Neural progenitor cell (in vitro differentiated cells): ENCODE measurements around the gene HIBADH. TPM values are rescaled to one million over a fixed set of nuclear protein-coding genes. Genes with fewer than 3 reads are reported as not detected.

ENCODE experiments used
- DNase-seq: peaks from one replicate; pipeline ENCODE4 v3.0.0-alpha.2; 2016; ENCODE audit warnings: low spot score
- H2AFZ ChIP-seq: fragments of 200-600 bp; sonication (generic); replicated peaks from 2 replicates; pipeline ENCODE4 v1.6.1; 2016; ENCODE audit warnings: antibody characterized with exemption
- H3F3A ChIP-seq: fragments of 200-600 bp; sonication (generic); 2 replicates; pipeline ENCODE4 v1.6.1; 2016; ENCODE audit warnings: antibody characterized with exemption, low read depth
- H3K27ac ChIP-seq: fragments of 200-600 bp; sonication (generic); 2 replicates; pipeline ENCODE4 v1.5.1; 2016; ENCODE audit warnings: mild to moderate bottlenecking
- H3K27me3 ChIP-seq: fragments of 200-600 bp; sonication (generic); 2 replicates; pipeline ENCODE4 v1.6.1; 2016; ENCODE audit warnings: mild to moderate bottlenecking, moderate library complexity
- H3K36me3 ChIP-seq: fragments of 200-600 bp; sonication (generic); 2 replicates; pipeline ENCODE4 v1.5.1; 2016
- H3K4me1 ChIP-seq: fragments of 200-600 bp; sonication (generic); 2 replicates; pipeline ENCODE4 v1.6.1; 2016; ENCODE audit warnings: mixed run types
- H3K4me2 ChIP-seq: fragments of 200-600 bp; sonication (generic); 2 replicates; pipeline ENCODE4 v1.6.1; 2016
- H3K4me3 ChIP-seq: fragments of 200-600 bp; sonication (generic); 2 replicates; pipeline ENCODE4 v1.5.1; 2016
- H3K79me2 ChIP-seq: fragments of 200-600 bp; sonication (generic); 2 replicates; pipeline ENCODE4 v1.6.1; 2016; ENCODE audit warnings: low read depth
- H3K9ac ChIP-seq: fragments of 200-600 bp; sonication (generic); 2 replicates; pipeline ENCODE4 v1.6.1; 2016
- H3K9me3 ChIP-seq: fragments of 200-600 bp; sonication (generic); 2 replicates; pipeline ENCODE4 v1.5.1; 2016; ENCODE audit warnings: low read depth
- H4K20me1 ChIP-seq: fragments of 200-600 bp; sonication (generic); 2 replicates; pipeline ENCODE4 v1.6.1; 2016; ENCODE audit warnings: low read depth
- H3K27ac Mint-ChIP-seq: 3 replicates; pipeline ENCODE4 v1.8.0; 2021; ENCODE audit warnings: mixed read lengths
- H3K27me3 Mint-ChIP-seq: 2 replicates; pipeline ENCODE4 v1.8.0; 2022; ENCODE audit warnings: low read depth, mild to moderate bottlenecking, inconsistent platforms, moderate library complexity, mixed read lengths; ENCODE audit not compliant: insufficient read depth
- H3K36me3 Mint-ChIP-seq: 3 replicates; pipeline ENCODE4 v1.8.0; 2021; ENCODE audit warnings: mixed read lengths
- H3K4me1 Mint-ChIP-seq: 3 replicates; pipeline ENCODE4 v1.8.0; 2021; ENCODE audit warnings: mixed read lengths
- H3K4me3 Mint-ChIP-seq: 3 replicates; pipeline ENCODE4 v1.8.0; 2021; ENCODE audit warnings: mild to moderate bottlenecking, moderate library complexity, mixed read lengths
- H3K9me3 Mint-ChIP-seq: 3 replicates; pipeline ENCODE4 v1.8.0; 2020; ENCODE audit warnings: mixed read lengths
- EZH2 ChIP-seq: fragments of 200-600 bp; sonication (generic); IDR thresholded peaks from 2 replicates; pipeline ENCODE4 v1.6.1; 2017; ENCODE audit warnings: antibody characterized with exemption, mild to moderate bottlenecking, moderate library complexity
- EZH2phosphoT487 ChIP-seq: fragments of 200-600 bp; sonication (generic); IDR thresholded peaks from 2 replicates; pipeline ENCODE4 v1.6.1; 2017; ENCODE audit warnings: antibody characterized with exemption
- total RNA-seq: library from RNA; depleted of rRNA; stranded (reverse); fragments of >200 nt; gene quantifications from 2 replicates; pipeline ENCODE4 v1.2.3, GENCODE V29; 2015; ENCODE audit warnings: low replicate concordance
- TF ChIP-seq, protein P1 (sequence below): fragments of 200-600 bp; sonication (generic); IDR thresholded peaks from 2 replicates; pipeline ENCODE4 v1.5.1; 2017; ENCODE audit warnings: antibody characterized with exemption, mild to moderate bottlenecking

Gene HIBADH
- total RNA-seq, 1 donor from 2014 or later, result 88.6 TPM

GRCh38 chr7:27546610-27547009 lies 116.1 kb downstream of the HIBADH start:
- Histone ChIP-seq H3F3A (no peaks in the 10 kb centered on the region), H3K27ac (no peak overlapping the region), H3K4me1 (no peaks in the 10 kb centered on the region), H3K9me3 (no peaks in the 10 kb centered on the region), H3K4me2 (no peak overlapping the region), H4K20me1 (peaks cover 2% of the 10 kb centered on the region), H3K4me3 (no peak overlapping the region), H3K9ac (no peak overlapping the region), H3K36me3 (peaks cover 5% of the 10 kb centered on the region), H2AFZ (no peak overlapping the region), H3K79me2 (no peaks in the 10 kb centered on the region), H3K27me3 (no peaks in the 10 kb centered on the region)
- Mint-ChIP-seq H3K9me3 (peaks cover under 1% of the 10 kb centered on the region), H3K4me3 (no peak overlapping the region), H3K4me1 (no peaks in the 10 kb centered on the region), H3K27me3 (peaks cover 3% of the 10 kb centered on the region), H3K27ac (no peak overlapping the region), H3K36me3 (peaks cover 10% of the 10 kb centered on the region)
- no peak for DNase-seq
- TF ChIP-seq EZH2phosphoT487 (no peak), EZH2 (no peak)
- TF ChIP-seq, protein P1, sequence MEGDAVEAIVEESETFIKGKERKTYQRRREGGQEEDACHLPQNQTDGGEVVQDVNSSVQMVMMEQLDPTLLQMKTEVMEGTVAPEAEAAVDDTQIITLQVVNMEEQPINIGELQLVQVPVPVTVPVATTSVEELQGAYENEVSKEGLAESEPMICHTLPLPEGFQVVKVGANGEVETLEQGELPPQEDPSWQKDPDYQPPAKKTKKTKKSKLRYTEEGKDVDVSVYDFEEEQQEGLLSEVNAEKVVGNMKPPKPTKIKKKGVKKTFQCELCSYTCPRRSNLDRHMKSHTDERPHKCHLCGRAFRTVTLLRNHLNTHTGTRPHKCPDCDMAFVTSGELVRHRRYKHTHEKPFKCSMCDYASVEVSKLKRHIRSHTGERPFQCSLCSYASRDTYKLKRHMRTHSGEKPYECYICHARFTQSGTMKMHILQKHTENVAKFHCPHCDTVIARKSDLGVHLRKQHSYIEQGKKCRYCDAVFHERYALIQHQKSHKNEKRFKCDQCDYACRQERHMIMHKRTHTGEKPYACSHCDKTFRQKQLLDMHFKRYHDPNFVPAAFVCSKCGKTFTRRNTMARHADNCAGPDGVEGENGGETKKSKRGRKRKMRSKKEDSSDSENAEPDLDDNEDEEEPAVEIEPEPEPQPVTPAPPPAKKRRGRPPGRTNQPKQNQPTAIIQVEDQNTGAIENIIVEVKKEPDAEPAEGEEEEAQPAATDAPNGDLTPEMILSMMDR, result no peak

DNA sequence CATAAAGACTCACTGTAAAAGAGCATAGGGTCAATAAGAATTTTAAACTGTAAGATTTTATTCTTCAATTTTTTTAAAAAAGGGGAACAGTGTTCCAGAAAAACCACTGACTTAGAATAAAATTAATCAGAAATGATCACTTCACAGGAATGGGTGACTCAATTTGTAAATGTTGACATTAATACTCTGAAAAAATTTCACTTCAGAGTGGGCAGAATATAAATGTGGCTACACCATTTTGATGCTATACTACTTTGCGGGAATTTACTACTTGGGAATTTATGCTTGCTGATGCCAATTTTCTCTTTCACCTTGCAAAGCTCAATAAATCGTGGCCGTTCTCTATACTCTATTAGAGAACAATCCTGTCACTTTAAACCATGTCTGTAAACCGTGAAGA lies 126.9 kb downstream of the HIBADH start:
- Mint-ChIP-seq H3K4me3 (no peak overlapping the region), H3K27me3 (no peaks in the 10 kb centered on the region), H3K4me1 (peaks cover 11% of the 10 kb centered on the region), H3K9me3 (no peaks in the 10 kb centered on the region), H3K27ac (no peak overlapping the region), H3K36me3 (peaks cover 25% of the 10 kb centered on the region)
- Histone ChIP-seq H3K27me3 (no peaks in the 10 kb centered on the region), H3F3A (no peaks in the 10 kb centered on the region), H3K4me2 (no peak overlapping the region), H4K20me1 (no peaks in the 10 kb centered on the region), H3K79me2 (no peaks in the 10 kb centered on the region), H3K9ac (no peak overlapping the region), H3K4me1 (no peaks in the 10 kb centered on the region), H3K9me3 (no peaks in the 10 kb centered on the region), H3K36me3 (peaks cover 2% of the 10 kb centered on the region), H3K4me3 (no peak overlapping the region), H3K27ac (no peak overlapping the region), H2AFZ (no peak overlapping the region)
- DNase-seq, result no peak
- TF ChIP-seq EZH2, result no peak
- TF ChIP-seq, protein P1, result no peak
- TF ChIP-seq EZH2phosphoT487, result no peak

- H4K20me1 ChIP-seq, result no peaks in the 10 kb centered on the region
- no peak for DNase-seq
- H3K9me3 ChIP-seq, result no peaks in the 10 kb centered on the region
- peaks cover 2% of the 10 kb centered on the region for H3K36me3 ChIP-seq
- H3K27ac ChIP-seq, result no peak overlapping the region
- H3K79me2 ChIP-seq, result no peaks in the 10 kb centered on the region
- H3F3A ChIP-seq, result no peaks in the 10 kb centered on the region
- no peak overlapping the region for H3K9ac ChIP-seq
- peaks cover 10% of the 10 kb centered on the region for H3K9me3 Mint-ChIP-seq
- no peak overlapping the region for H3K4me3 Mint-ChIP-seq
- H3K4me1 ChIP-seq, result no peaks in the 10 kb centered on the region
- no peak overlapping the region for H3K4me2 ChIP-seq
- H2AFZ ChIP-seq, result no peak overlapping the region
- H3K27ac Mint-ChIP-seq, result no peak overlapping the region
- peaks cover 11% of the 10 kb centered on the region for H3K4me1 Mint-ChIP-seq
- H3K27me3 Mint-ChIP-seq, result no peaks in the 10 kb centered on the region
- H3K36me3 Mint-ChIP-seq, result peaks cover 24% of the 10 kb centered on the region
- H3K27me3 ChIP-seq, result no peaks in the 10 kb centered on the region
- TF ChIP-seq EZH2phosphoT487, result no peak
- no peak for TF ChIP-seq EZH2
- TF ChIP-seq, protein P1, result no peak
- no peak overlapping the region for H3K4me3 ChIP-seq
These were observed 129.0 kb downstream of the HIBADH start for GRCh38 chr7:27533652-27534081.
